ENCODE data around the gene SRGAP2C. TPM values are rescaled to one million over a fixed set of nuclear protein-coding genes. Genes with fewer than 3 reads are reported as not detected.
"Not testable (repeated sequence)": the region's sequence is repeated elsewhere in the genome, so short reads cannot be mapped to it uniquely, and the experiment has no call there.

SRGAP2C gene
- total RNA-seq, 2 experiments from 2014 or later = 26.3 to 31.0 TPM

GRCh38 chr1:121413821-121414220 lies 229.0 kb downstream of the SRGAP2C start:
- Mint-ChIP-seq H3K27me3 (peaks cover 5% of the 10 kb centered on the region), H3K27ac (no peak overlapping the region), H3K4me1 (peaks cover 2% of the 10 kb centered on the region), H3K9me3 (no peaks in the 10 kb centered on the region), H3K36me3 (peaks cover 3% of the 10 kb centered on the region), H3K4me3 (no peak overlapping the region)
- ATAC-seq (ENCODE audit: low read depth) (no peak), DNase-seq (no peak)
- POLR2A ChIA-PET = no interaction called here

DNA sequence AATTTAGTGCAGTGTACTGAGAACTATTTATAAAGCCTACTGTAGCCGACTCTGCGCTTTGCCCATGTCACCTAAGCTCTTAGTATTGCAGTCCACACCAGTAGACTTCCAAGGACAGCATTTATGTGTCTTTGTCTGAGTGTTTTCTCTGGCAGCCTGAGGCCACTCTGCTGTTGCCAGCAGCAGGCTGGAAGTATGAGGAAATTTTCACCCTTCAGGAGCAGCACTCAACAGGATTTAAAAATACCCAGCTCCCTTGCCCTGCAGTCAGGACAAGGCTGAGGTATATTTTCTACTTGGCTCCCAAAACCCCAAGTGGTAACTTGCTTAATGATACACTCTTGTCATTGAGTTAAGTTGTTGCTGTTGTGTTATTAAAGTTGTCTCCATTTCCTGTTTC lies 230.1 kb downstream of the SRGAP2C start:
- Mint-ChIP-seq H3K36me3 (peaks cover 3% of the 10 kb centered on the region), H3K27ac (no peak overlapping the region)
- POLR2A ChIA-PET = no interaction called here

GRCh38 chr1:121417325-121417923 lies 232.6 kb downstream of the SRGAP2C start:
- Mint-ChIP-seq H3K4me1 (peaks cover 2% of the 10 kb centered on the region), H3K27me3 (peaks cover 4% of the 10 kb centered on the region), H3K36me3 (peaks cover 3% of the 10 kb centered on the region), H3K4me3 (no peak overlapping the region), H3K9me3 (no peaks in the 10 kb centered on the region), H3K27ac (no peak overlapping the region)
- DNase-seq = no peak
- POLR2A ChIA-PET = no interaction called here
- ATAC-seq (ENCODE audit: low read depth) = no peak

More for the DNA sequence above, 230.1 kb downstream of the SRGAP2C start:
- Mint-ChIP-seq H3K27me3 (peaks cover 6% of the 10 kb centered on the region), H3K9me3 (no peaks in the 10 kb centered on the region), H3K4me3 (no peak overlapping the region), H3K4me1 (peaks cover 2% of the 10 kb centered on the region)
- DNase-seq = no peak
- no peak for ATAC-seq (ENCODE audit: low read depth)

DNA sequence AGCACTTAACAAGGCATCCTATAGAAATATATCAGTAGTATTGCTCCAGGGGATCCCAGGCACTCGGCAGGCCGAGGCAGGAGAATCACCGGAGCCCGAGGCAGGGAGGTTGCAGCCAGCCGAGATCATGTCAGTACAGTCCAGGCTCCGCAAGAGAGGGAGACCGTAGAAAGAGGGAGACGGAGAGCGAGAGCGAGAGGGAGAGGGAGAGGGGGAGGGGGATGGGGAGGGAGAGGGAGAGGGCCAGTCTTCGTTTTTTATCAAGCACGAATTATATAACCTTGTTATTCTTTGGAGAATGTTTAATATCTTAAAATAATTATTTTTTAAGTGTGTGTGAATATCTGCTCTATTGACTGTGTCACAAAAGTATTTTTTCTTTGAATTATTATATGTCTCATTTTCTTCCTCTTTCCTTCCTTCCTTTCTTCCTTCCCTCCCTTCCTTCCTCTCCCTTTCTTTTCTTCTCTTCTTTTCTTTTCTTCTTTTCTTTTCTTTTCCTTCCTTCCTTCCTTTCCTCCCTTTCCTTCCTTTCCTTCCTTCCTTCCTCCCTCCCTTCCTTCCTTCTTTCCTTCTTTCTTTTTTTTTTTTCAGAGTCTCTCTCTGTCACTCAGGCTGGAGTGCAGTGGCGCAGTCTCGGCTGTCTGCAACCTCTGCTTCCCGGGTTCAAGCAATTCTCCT lies 233.7 kb downstream of the SRGAP2C start:
- H3K27ac Mint-ChIP-seq = no peak overlapping the region
- no peak overlapping the region for H3K4me3 Mint-ChIP-seq

GRCh38 chr1:121419050-121419615 lies 234.4 kb downstream of the SRGAP2C start:
- ATAC-seq (ENCODE audit: low read depth); H3K27me3 Mint-ChIP-seq: not testable (repeated sequence)

More for the DNA sequence above, 233.7 kb downstream of the SRGAP2C start:
- ATAC-seq (ENCODE audit: low read depth) (no peak), DNase-seq (no peak)
- Mint-ChIP-seq H3K27me3 (peaks cover 4% of the 10 kb centered on the region), H3K36me3 (peaks cover 2% of the 10 kb centered on the region), H3K4me1 (peaks cover 2% of the 10 kb centered on the region), H3K9me3 (no peaks in the 10 kb centered on the region)
- POLR2A ChIA-PET = no interaction called here

GRCh38 chr1:121421490-121421889 lies 236.7 kb downstream of the SRGAP2C start:
- POLR2A ChIA-PET; H3K27me3 Mint-ChIP-seq; H3K4me1 Mint-ChIP-seq; DNase-seq; H3K36me3 Mint-ChIP-seq; H3K4me3 Mint-ChIP-seq; ATAC-seq (ENCODE audit: low read depth); H3K27ac Mint-ChIP-seq; H3K9me3 Mint-ChIP-seq: not testable (repeated sequence)

More at GRCh38 chr1:121419050-121419615, 234.4 kb downstream of the SRGAP2C start:
- POLR2A ChIA-PET, H3K27ac Mint-ChIP-seq, DNase-seq, H3K4me1 Mint-ChIP-seq, H3K4me3 Mint-ChIP-seq, H3K9me3 Mint-ChIP-seq, H3K36me3 Mint-ChIP-seq: not testable (repeated sequence)

GRCh38 chr1:121423956-121424355 lies 239.2 kb downstream of the SRGAP2C start:
- H3K9me3 Mint-ChIP-seq; DNase-seq; POLR2A ChIA-PET; ATAC-seq (ENCODE audit: low read depth); H3K4me1 Mint-ChIP-seq; H3K27ac Mint-ChIP-seq; H3K36me3 Mint-ChIP-seq; H3K4me3 Mint-ChIP-seq; H3K27me3 Mint-ChIP-seq: not testable (repeated sequence)

GRCh38 chr1:121433517-121433916 lies 248.7 kb downstream of the SRGAP2C start:
- H3K27me3 Mint-ChIP-seq; ATAC-seq (ENCODE audit: low read depth); H3K36me3 Mint-ChIP-seq; DNase-seq; POLR2A ChIA-PET; H3K9me3 Mint-ChIP-seq; H3K4me3 Mint-ChIP-seq; H3K27ac Mint-ChIP-seq; H3K4me1 Mint-ChIP-seq: not testable (repeated sequence)

DNA sequence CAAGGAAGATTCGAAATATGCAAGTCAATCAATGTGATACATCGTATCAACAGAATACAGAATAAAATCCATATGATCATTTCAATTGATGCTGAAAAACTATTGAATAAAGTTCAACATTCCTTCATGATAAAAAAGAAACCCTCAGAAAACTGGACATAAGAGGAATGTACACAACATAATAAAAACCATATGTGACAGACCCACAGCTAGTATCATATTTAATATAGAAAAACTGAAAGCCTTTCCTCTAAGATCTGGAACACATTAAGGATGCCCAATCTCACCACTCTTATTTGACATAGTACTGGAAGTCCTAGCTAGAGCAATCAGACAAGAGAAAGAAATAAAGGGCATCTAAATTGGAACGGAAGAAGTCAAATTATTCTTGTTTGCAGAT lies 254.1 kb downstream of the SRGAP2C start:
- H3K4me3 Mint-ChIP-seq; H3K4me1 Mint-ChIP-seq; H3K27ac Mint-ChIP-seq; POLR2A ChIA-PET; DNase-seq; H3K36me3 Mint-ChIP-seq; ATAC-seq (ENCODE audit: low read depth); H3K27me3 Mint-ChIP-seq: not testable (repeated sequence)
- H3K9me3 Mint-ChIP-seq = peaks cover 12% of the 10 kb centered on the region

GRCh38 chr1:121440993-121441392 lies 256.2 kb downstream of the SRGAP2C start:
- Mint-ChIP-seq H3K9me3 (peaks cover 12% of the 10 kb centered on the region), H3K4me3 (no peak overlapping the region), H3K36me3 (peaks cover 4% of the 10 kb centered on the region), H3K27me3 (no peaks in the 10 kb centered on the region), H3K4me1 (no peaks in the 10 kb centered on the region), H3K27ac (no peak overlapping the region)
- POLR2A ChIA-PET = no interaction called here
- no peak for DNase-seq
- ATAC-seq (ENCODE audit: low read depth) = no peak

Other genes starting within 250 kb of the SRGAP2C start
- gene FAM72B, start 635 bp upstream of the SRGAP2C start, total RNA-seq = 10 to 100 TPM; 23.9 to 24.1 TPM

Data from activated naive CD8-positive, alpha-beta T cell treated with anti-CD3 and anti-CD28 coated beads, Interleukin-2, amount 10 ng/mL, durations not matched to agents 7 days and 5 days (primary cell).